Cardiac septum (tissue), 1 donor: ENCODE data around the gene SYNGR3. TPM values are rescaled to one million over a fixed set of nuclear protein-coding genes. Genes with fewer than 3 reads are reported as not detected.
"Not testable (repeated sequence)": the region's sequence is repeated elsewhere in the genome, so short reads cannot be mapped to it uniquely, and the experiment has no call there.

ENCODE experiments used
- DNase-seq: peaks from one replicate; pipeline ENCODE4 v3.0.0-alpha.2; 2020; ENCODE audit warnings: low spot score
- intact Hi-C: fragments of 100-400 bp; cut with DNase I; formaldehyde crosslinking; loops from one replicate; pipeline ENCODE4 v1.14.0; 2022
- total RNA-seq: library from RNA; stranded (reverse); fragmentation: NEBNext Ultra II Directional; extraction: Animal tissue kit (Norgen Biotek cat#: 25700); gene quantifications from one replicate; pipeline ENCODE4 v1.2.1, GENCODE V29; 2021
- donor health status: DM: no; HTN: no; CAD: no.

Gene SYNGR3
- total RNA-seq, 1 donor from 2014 or later: 1.8 TPM

DNA sequence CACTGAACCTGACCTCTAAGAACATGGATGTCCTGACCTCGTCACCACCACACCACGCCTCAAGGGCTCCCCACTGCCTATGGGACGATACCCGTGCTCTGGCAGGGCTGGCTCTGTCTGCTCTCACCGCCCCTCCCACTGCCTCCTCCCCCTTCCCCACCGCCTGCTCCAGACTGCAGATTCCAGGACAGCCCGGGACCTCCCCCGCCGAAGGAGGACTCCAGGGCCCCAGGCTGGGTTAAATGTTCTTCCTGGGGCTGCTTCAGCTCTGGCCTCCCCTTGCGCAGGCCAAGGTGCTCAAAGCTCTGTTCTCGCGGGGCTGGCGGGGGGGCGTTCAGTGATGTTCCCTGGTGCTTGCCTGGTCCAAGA is 32.9 kb downstream of the SYNGR3 start:
- intact Hi-C loops: loop anchor here (1.0 to 10.0 kb wide), 3 partner anchors 60 to 482 kb away; no protein-coding TSS in a partner anchor
- no peak for DNase-seq

DNA sequence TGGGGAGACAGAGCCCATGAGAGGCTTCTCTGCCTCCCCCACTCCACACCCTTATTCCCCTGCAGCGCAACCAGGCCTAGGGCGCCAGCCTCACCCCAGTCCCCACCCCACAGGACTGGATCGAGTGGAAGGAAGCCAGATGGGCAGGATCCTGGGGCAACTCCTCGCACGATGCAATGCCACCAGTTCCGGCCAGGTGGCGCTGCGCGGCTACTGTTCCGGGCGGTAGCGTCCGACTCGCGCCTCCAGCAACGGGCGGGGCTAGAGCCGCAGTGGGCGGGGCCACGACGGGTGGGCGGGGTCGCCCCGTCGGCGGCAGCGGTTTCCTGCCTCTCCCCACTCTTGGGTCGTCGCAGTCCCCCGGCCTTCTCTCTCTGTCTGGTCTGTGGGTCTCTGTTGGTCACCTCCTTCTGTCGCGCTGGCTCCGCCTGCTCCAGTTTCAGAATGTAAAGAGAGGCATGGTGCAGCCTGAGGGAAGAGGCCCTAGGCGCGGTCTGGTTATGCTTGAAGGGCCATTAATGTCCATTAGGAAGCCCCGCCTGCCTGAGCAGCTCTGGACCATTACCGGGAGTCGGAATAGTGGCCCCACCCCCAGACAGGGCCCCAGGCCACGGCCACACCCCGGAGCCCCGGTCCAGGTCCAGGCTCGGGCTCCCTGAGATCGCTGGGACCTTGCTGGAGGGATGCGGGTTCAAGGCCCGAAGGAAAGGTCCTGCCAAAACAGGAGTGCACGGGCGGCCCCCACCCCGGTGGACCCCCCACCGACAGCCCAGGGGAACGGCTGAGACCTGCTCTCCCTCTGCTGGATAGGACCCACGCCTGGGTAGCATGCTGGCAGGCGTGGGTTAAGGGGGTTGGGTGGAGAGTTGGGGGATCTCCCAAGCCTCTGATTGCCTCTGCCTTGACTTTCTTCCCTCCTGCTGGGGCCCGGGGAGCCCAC is 33.6 kb downstream of the SYNGR3 start:
- DNase-seq: peak; percentile 98
- intact Hi-C loops: loop anchor here (1.0 to 10.0 kb wide), 3 partner anchors 59 to 481 kb away; no protein-coding TSS in a partner anchor

DNA sequence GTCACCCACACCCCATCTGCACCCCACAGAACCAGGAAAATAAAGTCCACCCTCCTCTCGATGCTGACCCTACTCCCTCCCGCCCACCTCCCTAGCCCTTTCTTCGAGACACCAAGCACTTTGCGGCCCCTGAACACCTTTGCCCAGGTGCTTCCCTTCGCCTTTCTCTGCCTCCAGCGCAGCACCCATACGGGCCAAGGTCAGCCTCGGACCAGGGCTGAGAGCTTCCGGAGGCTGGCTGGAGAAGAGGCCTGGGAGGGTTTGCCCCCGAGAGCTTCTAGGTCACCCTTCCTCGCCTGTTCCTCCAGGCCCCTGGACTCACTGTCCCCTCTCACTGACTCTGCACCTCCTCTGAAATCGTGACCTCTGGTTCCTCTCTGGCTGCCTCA is 34.3 kb downstream of the SYNGR3 start:
- DNase-seq: no peak
- intact Hi-C loops: loop anchor here (5.0 to 10.0 kb wide), 2 partner anchors 58 to 481 kb away; no protein-coding TSS in a partner anchor

DNA sequence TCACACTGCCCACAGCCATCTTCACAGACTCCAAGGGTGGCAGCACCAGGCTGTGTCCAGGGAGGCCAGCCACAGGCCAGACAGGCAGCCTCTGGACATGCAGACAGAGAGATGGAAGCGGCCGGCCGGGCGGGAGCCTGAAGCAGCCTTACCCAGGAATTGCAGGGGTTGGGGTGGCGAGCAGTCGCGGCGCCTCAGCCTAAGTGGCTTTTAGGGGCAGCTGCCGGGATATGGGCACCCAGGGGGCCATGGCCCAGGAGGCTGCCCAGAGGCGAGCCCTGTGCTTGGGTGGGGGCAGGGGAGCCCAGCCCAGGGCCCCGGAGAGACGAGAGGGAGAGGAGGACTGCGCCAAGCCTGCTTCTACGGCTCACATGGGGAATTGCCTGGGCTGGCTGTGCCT is 35.5 kb downstream of the SYNGR3 start:
- DNase-seq: no peak

GRCh38 chr16:2025878-2026460 is 36.2 kb downstream of the SYNGR3 start:
- DNase-seq: no peak
- intact Hi-C loops: loop anchor here (10.0 kb wide), 1 partner anchor 479 kb away; no protein-coding TSS in a partner anchor

More for the DNA sequence above, 35.5 kb downstream of the SYNGR3 start:
- intact Hi-C loops: loop anchor here (10.0 kb wide), 1 partner anchor 480 kb away; no protein-coding TSS in a partner anchor

- DNase-seq: no peak
- intact Hi-C loops: loop anchor here (10.0 kb wide), 1 partner anchor 478 kb away; no protein-coding TSS in a partner anchor
Observed at GRCh38 chr16:2026461-2027023, 36.8 kb downstream of the SYNGR3 start, which contains the start of gene NHERF2. Gene NHERF2, plus strand, starts transcription at chr16:2026902. Its CDS starts 104 bp downstream, at chr16:2027006.

DNA sequence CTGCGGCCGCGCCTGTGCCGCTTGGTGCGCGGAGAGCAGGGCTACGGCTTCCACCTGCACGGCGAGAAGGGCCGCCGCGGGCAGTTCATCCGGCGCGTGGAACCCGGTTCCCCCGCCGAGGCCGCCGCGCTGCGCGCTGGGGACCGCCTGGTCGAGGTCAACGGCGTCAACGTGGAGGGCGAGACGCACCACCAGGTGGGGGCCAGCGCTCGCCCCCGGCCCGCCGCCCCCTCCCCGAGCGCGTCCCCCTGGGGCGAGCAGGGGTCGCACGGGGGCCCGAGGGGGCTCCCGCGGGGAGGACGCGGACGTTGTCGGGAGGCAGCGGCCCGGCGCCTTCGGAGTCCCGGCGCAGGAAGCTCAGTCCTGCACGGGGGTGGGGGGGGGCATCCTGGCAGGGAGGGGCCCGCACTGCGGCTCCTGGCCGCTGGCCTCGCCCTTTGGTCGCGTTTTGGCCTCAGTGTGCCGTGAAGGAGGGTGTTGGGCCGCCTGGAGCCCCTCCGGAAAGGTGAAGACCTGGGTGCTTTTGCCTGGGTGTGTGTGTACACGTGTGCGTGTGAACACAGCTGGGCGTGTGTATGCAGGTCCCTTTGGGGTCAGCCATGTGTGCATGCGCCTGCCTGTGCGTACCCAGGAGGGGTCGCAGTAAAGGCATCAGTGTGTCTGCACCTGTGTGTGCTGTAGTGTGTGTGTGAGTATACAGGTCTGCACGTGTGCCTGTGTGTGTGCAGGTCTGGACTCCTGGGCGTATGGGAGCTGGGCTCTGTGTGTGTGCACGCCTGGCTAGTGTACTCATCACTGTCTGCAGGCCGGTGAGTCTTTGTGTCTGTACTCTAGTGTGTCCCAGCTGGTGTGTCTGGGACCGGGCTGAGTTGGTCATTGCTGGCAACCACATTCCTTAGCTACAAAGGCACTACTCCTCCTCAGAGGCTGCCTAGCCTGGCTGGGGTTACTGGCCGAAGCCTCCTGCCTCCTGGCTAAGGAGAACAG is 37.5 kb downstream of the SYNGR3 start:
- intact Hi-C loops: loop anchor here (2.0 to 10.0 kb wide), 2 partner anchors 17 to 477 kb away; no protein-coding TSS in a partner anchor
- DNase-seq: no peak

- intact Hi-C loops: loop anchor here (2.0 to 10.0 kb wide), 2 partner anchors 17 to 477 kb away; no protein-coding TSS in a partner anchor
- no peak for DNase-seq
Observed at GRCh38 chr16:2028146-2028545, 38.4 kb downstream of the SYNGR3 start.

GRCh38 chr16:2028620-2029220 is 39.0 kb downstream of the SYNGR3 start:
- DNase-seq: no peak
- intact Hi-C loops: loop anchor here (2.0 to 10.0 kb wide), 2 partner anchors 16 to 476 kb away; no protein-coding TSS in a partner anchor

GRCh38 chr16:2029350-2029749 is 39.6 kb downstream of the SYNGR3 start:
- intact Hi-C loops: loop anchor here (2.0 to 10.0 kb wide), 2 partner anchors 15 to 475 kb away; no protein-coding TSS in a partner anchor
- DNase-seq: no peak

DNA sequence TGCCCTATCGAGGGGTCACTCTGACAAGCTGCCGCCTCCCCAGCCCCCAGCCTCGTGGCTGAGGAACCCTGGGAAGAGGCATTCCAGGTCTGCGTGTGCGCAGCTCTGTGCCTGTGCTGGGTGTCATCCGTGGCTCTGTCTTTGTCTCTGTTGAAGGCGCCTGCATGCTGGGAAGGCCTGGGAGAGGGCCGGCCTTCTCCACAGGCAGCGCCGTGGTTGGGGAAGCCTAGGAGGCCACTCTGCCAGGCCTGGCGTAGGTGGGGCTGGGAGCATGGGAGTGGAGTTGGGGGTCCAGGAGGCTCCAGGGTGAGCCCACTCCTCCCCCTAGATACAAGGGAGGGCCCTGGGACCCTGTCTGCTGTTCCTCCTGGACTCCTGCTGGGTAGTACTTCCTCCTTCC is 40.3 kb downstream of the SYNGR3 start:
- DNase-seq: no peak
- intact Hi-C loops: loop anchor here (10.0 kb wide), 1 partner anchor 485 kb away; no protein-coding TSS in a partner anchor

- no peak for DNase-seq
- intact Hi-C loops: loop anchor here (10.0 kb wide), 1 partner anchor 486 kb away; no protein-coding TSS in a partner anchor
Observed at GRCh38 chr16:2031081-2031577, 41.4 kb downstream of the SYNGR3 start.

- intact Hi-C loops: loop anchor here (10.0 kb wide), 1 partner anchor 488 kb away; no protein-coding TSS in a partner anchor
- DNase-seq: no peak
Observed at GRCh38 chr16:2032285-2033056, 42.7 kb downstream of the SYNGR3 start.

GRCh38 chr16:2033057-2033908 is 43.5 kb downstream of the SYNGR3 start:
- no peak for DNase-seq
- intact Hi-C loops: loop anchor here (10.0 kb wide), 1 partner anchor 488 kb away; no protein-coding TSS in a partner anchor

- intact Hi-C loops: loop anchor here (10.0 kb wide), 1 partner anchor 489 kb away; no protein-coding TSS in a partner anchor
- not testable (repeated sequence) for DNase-seq
Observed at GRCh38 chr16:2033909-2034695, 44.3 kb downstream of the SYNGR3 start.
